Parathyroid adenoma (tissue), 2 donors: Measurements from ENCODE around the gene LSAMP.

ENCODE experiments used
- H2AFZ ChIP-seq: fragments of 300-600 bp; sonication (generic); one replicate; pipeline ENCODE4 v1.7.0; 2017; ENCODE audit warnings: antibody characterized with exemption, mild to moderate bottlenecking
- H3K27ac ChIP-seq: fragments of 300-600 bp; sonication (generic); one replicate; pipeline ENCODE4 v1.7.0; 2017
- H3K27me3 ChIP-seq: fragments of 300-600 bp; sonication (generic); one replicate; pipeline ENCODE4 v1.7.0; 2017; ENCODE audit warnings: low read length; ENCODE audit not compliant: control insufficient read depth, insufficient read depth
- H3K36me3 ChIP-seq: fragments of 300-600 bp; sonication (generic); one replicate; pipeline ENCODE4 v1.7.0; 2017; ENCODE audit warnings: low read length; ENCODE audit not compliant: control insufficient read depth, insufficient read depth
- H3K4me1 ChIP-seq: fragments of 300-600 bp; sonication (generic); one replicate; pipeline ENCODE4 v1.7.0; 2017; ENCODE audit warnings: control low read depth
- H3K4me2 ChIP-seq: fragments of 300-600 bp; sonication (generic); one replicate; pipeline ENCODE4 v1.7.0; 2017; ENCODE audit warnings: low read length
- H3K4me3 ChIP-seq: fragments of 300-600 bp; sonication (generic); one replicate; pipeline ENCODE4 v1.7.0; 2017; ENCODE audit warnings: low read depth, low read length
- H3K79me2 ChIP-seq: fragments of 300-600 bp; sonication (generic); one replicate; pipeline ENCODE4 v1.7.0; 2017; ENCODE audit warnings: control low read depth
- H3K9ac ChIP-seq: fragments of 300-600 bp; sonication (generic); one replicate; pipeline ENCODE4 v1.7.0; 2017; ENCODE audit warnings: mild to moderate bottlenecking
- H3K9me3 ChIP-seq: fragments of 300-600 bp; sonication (generic); one replicate; pipeline ENCODE4 v1.7.0; 2017; ENCODE audit warnings: low read length; ENCODE audit not compliant: control insufficient read depth
- TF ChIP-seq, protein P1 (sequence below): fragments of 300-600 bp; sonication (generic); IDR thresholded peaks from one replicate; pipeline ENCODE4 v1.7.0; 2017; ENCODE audit warnings: antibody characterized with exemption, mild to moderate bottlenecking
- donor health status: primary hyperparathyroidism.

The LSAMP gene

DNA sequence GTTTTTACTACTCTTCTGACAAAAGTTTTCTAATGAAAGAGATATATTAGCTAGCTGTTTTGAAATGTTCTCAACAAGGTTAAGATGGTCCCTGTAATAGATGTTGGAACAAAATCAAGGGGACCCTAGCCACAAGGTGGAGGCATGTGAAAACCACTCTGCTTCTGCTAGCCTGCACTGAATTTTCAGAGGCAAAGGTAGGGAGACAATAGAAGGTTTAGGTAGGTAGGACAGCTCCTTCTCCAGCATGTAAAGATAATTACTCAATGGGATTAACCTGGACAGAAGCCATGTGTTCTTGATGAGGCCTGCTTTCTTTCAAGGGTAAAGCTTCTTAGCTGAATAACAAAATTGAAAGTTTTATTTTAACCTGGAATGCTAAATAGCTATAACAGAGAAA is 333.5 kb downstream of the LSAMP start:
- no peaks in the 10 kb centered on the region for H3K27me3 ChIP-seq

DNA sequence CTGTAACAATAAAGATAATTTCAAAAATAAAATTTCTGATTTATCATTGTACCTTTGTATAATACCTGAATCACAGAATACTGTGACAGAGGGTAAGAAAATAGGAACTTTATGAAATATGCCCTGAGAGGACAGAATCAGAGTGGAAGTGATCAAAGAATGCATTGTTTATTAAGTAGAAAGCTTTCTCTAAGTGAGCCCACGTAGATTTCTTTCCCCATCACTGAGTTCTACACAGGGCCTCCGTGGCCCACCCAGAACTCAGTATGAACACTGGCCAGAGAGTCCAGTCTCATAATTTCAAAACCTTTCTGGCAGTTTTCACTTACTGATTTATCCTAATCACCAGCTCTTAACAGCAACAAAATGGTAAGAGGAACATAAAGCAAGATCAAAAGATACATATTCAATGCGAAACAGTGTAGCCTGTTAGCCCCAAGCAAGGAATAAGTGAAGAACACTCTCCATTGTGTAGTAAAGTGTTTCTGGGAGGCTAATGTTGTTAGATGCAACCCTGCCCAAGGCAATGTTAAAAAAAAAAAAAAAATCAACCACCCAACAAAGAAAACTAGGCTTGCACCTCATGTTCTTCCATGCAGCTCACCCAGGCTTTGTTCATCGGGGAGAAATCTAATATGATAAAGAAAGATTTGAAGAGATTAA is 341.3 kb downstream of the LSAMP start:
- Histone ChIP-seq H3K4me1 (no peaks in the 10 kb centered on the region), H3K27me3 (no peaks in the 10 kb centered on the region), H3K79me2 (no peaks in the 10 kb centered on the region), H3K9ac (no peak overlapping the region), H3K36me3 (no peaks in the 10 kb centered on the region), H2AFZ (no peak overlapping the region), H3K9me3 (no peaks in the 10 kb centered on the region), H3K4me2 (no peak overlapping the region), H3K4me3 (no peak overlapping the region), H3K27ac (no peak overlapping the region)
- TF ChIP-seq, protein P1, sequence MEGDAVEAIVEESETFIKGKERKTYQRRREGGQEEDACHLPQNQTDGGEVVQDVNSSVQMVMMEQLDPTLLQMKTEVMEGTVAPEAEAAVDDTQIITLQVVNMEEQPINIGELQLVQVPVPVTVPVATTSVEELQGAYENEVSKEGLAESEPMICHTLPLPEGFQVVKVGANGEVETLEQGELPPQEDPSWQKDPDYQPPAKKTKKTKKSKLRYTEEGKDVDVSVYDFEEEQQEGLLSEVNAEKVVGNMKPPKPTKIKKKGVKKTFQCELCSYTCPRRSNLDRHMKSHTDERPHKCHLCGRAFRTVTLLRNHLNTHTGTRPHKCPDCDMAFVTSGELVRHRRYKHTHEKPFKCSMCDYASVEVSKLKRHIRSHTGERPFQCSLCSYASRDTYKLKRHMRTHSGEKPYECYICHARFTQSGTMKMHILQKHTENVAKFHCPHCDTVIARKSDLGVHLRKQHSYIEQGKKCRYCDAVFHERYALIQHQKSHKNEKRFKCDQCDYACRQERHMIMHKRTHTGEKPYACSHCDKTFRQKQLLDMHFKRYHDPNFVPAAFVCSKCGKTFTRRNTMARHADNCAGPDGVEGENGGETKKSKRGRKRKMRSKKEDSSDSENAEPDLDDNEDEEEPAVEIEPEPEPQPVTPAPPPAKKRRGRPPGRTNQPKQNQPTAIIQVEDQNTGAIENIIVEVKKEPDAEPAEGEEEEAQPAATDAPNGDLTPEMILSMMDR: no peak

More for the DNA sequence above, 333.5 kb downstream of the LSAMP start:
- no peak overlapping the region for H3K9ac ChIP-seq
- H3K4me1 ChIP-seq: no peaks in the 10 kb centered on the region
- H3K4me3 ChIP-seq: no peak overlapping the region
- H3K9me3 ChIP-seq: no peaks in the 10 kb centered on the region
- TF ChIP-seq, protein P1: no peak
- no peak overlapping the region for H2AFZ ChIP-seq
- H3K27ac ChIP-seq: no peak overlapping the region
- H3K4me2 ChIP-seq: no peak overlapping the region
- H3K36me3 ChIP-seq: no peaks in the 10 kb centered on the region
- H3K79me2 ChIP-seq: no peaks in the 10 kb centered on the region

DNA sequence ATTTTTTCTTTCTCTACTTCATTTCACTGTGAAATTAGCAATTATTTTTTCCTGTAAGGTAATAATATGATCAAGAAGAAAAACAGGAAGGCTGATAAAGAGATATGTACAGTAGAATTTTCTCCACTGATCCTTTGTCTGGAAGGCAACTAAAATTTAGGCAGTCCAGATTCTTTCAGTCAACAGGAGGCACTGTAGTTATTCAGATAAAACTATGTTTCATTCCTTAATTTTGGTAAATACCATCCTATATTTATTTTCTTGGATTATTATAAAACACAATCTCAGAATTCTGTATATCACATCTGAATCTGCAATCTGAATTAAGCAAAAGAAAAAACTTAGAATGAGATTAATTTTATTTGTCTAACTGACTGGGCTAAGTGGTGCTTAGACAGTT is 343.2 kb downstream of the LSAMP start:
- Histone ChIP-seq H2AFZ (no peak overlapping the region), H3K27me3 (no peaks in the 10 kb centered on the region)

DNA sequence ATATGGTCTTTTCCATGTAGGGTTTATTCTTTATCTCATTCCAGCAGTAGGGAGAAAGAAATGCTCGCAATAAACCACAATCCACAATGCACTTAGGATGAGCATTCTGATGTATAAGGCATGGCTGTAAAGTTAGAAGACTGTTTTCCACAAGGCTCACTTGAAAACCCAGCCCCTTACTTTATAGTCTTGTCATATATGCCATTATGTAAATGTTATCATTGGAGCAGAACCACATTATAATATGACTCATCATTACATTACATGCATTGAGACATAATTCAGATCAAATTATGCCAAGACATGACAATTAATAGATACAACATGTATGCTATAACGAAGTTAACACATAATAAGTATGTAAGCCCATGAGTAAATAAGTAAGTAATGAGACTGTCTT is 348.1 kb downstream of the LSAMP start:
- TF ChIP-seq, protein P1: no peak
- no peaks in the 10 kb centered on the region for H3K36me3 ChIP-seq
- H2AFZ ChIP-seq: no peak overlapping the region
- H3K4me2 ChIP-seq: no peak overlapping the region
- H3K4me1 ChIP-seq: no peaks in the 10 kb centered on the region
- no peaks in the 10 kb centered on the region for H3K27me3 ChIP-seq
- no peak overlapping the region for H3K27ac ChIP-seq
- no peaks in the 10 kb centered on the region for H3K79me2 ChIP-seq
- no peak overlapping the region for H3K9ac ChIP-seq
- H3K9me3 ChIP-seq: no peaks in the 10 kb centered on the region
- H3K4me3 ChIP-seq: no peak overlapping the region

More for the DNA sequence above, 343.2 kb downstream of the LSAMP start:
- Histone ChIP-seq H3K79me2 (no peaks in the 10 kb centered on the region), H3K9me3 (no peaks in the 10 kb centered on the region), H3K9ac (no peak overlapping the region), H3K4me3 (no peak overlapping the region), H3K4me1 (no peaks in the 10 kb centered on the region), H3K4me2 (no peak overlapping the region), H3K27ac (no peak overlapping the region), H3K36me3 (no peaks in the 10 kb centered on the region)
- TF ChIP-seq, protein P1: no peak

DNA sequence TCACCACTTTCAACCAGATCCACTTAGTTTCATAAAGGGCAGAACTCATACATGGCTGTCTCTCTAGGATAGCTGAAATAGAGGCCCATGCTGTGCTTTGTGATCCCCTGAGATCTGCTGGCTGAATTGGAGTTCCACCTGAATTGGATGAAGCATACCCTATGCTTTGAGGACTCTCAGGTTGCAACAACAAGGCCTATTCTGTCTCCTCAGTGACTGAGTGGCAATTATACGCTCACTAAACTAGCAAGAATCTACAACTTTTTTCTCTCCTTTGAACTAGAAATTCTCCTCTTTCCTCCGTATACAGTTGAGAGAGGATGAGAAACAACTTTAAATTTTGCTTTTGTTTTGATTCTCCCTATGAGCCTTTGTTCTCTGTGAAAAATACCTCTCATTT is 348.7 kb downstream of the LSAMP start:
- no peaks in the 10 kb centered on the region for H3K79me2 ChIP-seq
- TF ChIP-seq, protein P1: no peak

More for the DNA sequence above, 348.7 kb downstream of the LSAMP start:
- Histone ChIP-seq H3K36me3 (no peaks in the 10 kb centered on the region), H3K9ac (no peak overlapping the region), H3K4me1 (no peaks in the 10 kb centered on the region), H3K27me3 (no peaks in the 10 kb centered on the region), H3K9me3 (no peaks in the 10 kb centered on the region), H3K27ac (no peak overlapping the region), H3K4me2 (no peak overlapping the region), H3K4me3 (no peak overlapping the region), H2AFZ (no peak overlapping the region)
